Neural cell (in vitro differentiated cells): Measurements from ENCODE around the gene CCS. TPM values are rescaled to one million over a fixed set of nuclear protein-coding genes. Genes with fewer than 3 reads are reported as not detected.
"Not testable (repeated sequence)": the region's sequence is repeated elsewhere in the genome, so short reads cannot be mapped to it uniquely, and the experiment has no call there.

Experiments used
- H2AFZ ChIP-seq: fragments of 200-600, 300-800 bp; sonication (generic), shearing (Covaris generic); 2 replicates; pipeline ENCODE4 v1.6.0; 2014; ENCODE audit warnings: low read depth, mild to moderate bottlenecking, antibody characterized with exemption, low read length, moderate library complexity
- H3F3A ChIP-seq: fragments of 200-600 bp; shearing (Covaris generic); 2 replicates; pipeline ENCODE4 v1.6.1; 2016; ENCODE audit warnings: mild to moderate bottlenecking, moderate library complexity, mixed read lengths, antibody characterized with exemption, low read length; ENCODE audit not compliant: insufficient read depth, poor library complexity, severe bottlenecking
- H3K27ac ChIP-seq: fragments of 200-600, 300-800 bp; sonication (generic), shearing (Covaris generic); 2 replicates; pipeline ENCODE4 v1.5.1; 2014; ENCODE audit warnings: mild to moderate bottlenecking, low read length, moderate library complexity
- H3K27me3 ChIP-seq: fragments of 300-800, 200-600 bp; sonication (generic), shearing (Covaris generic); 2 replicates; pipeline ENCODE4 v1.6.0; 2014; ENCODE audit warnings: mild to moderate bottlenecking, low read depth, low read length, moderate library complexity; ENCODE audit not compliant: insufficient read depth
- H3K36me3 ChIP-seq: fragments of 300-800, 200-600 bp; sonication (generic), shearing (Covaris generic); 2 replicates; pipeline ENCODE4 v1.5.1; 2014; ENCODE audit warnings: mild to moderate bottlenecking, antibody characterized with exemption, low read length, moderate library complexity; ENCODE audit not compliant: insufficient read depth
- H3K4me2 ChIP-seq: fragments of 300-800, 200-600 bp; sonication (generic), shearing (Covaris generic); 2 replicates; pipeline ENCODE4 v1.6.0; 2014; ENCODE audit warnings: mild to moderate bottlenecking, low read length
- H3K4me3 ChIP-seq: fragments of 300-800, 200-600 bp; sonication (generic), shearing (Covaris generic); 2 replicates; pipeline ENCODE4 v1.5.1; 2014; ENCODE audit warnings: mild to moderate bottlenecking, low read length, moderate library complexity
- H3K79me2 ChIP-seq: fragments of 200-600 bp; shearing (Covaris generic); replicated peaks from 2 replicates; pipeline ENCODE4 v1.6.0; 2014; ENCODE audit warnings: mild to moderate bottlenecking, low read length, moderate library complexity; ENCODE audit not compliant: insufficient read depth
- H3K9ac ChIP-seq: fragments of 300-800, 200-600 bp; sonication (generic), shearing (Covaris generic); 2 replicates; pipeline ENCODE4 v1.6.1; 2016; ENCODE audit warnings: mild to moderate bottlenecking, low read length, mixed read lengths
- H3K9me2 ChIP-seq: fragments of 200-600 bp; shearing (Covaris generic); 2 replicates; pipeline ENCODE4 v1.6.1; 2016; ENCODE audit warnings: mild to moderate bottlenecking, low read length, mixed read lengths; ENCODE audit not compliant: insufficient read depth
- H3K9me3 ChIP-seq: fragments of 200-600, 300-800 bp; sonication (generic), shearing (Covaris generic); 2 replicates; pipeline ENCODE4 v1.6.1; 2016; ENCODE audit warnings: mild to moderate bottlenecking, mixed run types, low read length, moderate library complexity, mixed read lengths
- H4K20me1 ChIP-seq: fragments of 200-600 bp; shearing (Covaris generic); 2 replicates; pipeline ENCODE4 v1.6.1; 2016; ENCODE audit warnings: mild to moderate bottlenecking, mixed run types; ENCODE audit not compliant: insufficient read depth
- EZH2 ChIP-seq: fragments of 200-600, 300-800 bp; shearing (Covaris generic), sonication (generic); IDR thresholded peaks from 2 replicates; pipeline ENCODE4 v1.6.1; 2014; ENCODE audit warnings: antibody characterized with exemption, low read length, borderline replicate concordance, mild to moderate bottlenecking; ENCODE audit not compliant: insufficient read depth, poor library complexity, severe bottlenecking
- MXI1 ChIP-seq: fragments of 450-650 bp; conservative IDR thresholded peaks from 2 replicates; pipeline ENCODE4 v1.6.1; 2014; ENCODE audit warnings: antibody characterized with exemption, mild to moderate bottlenecking; ENCODE audit not compliant: poor library complexity, severe bottlenecking
- RAD21 ChIP-seq: fragments of 450-650 bp; conservative IDR thresholded peaks from 2 replicates; pipeline ENCODE4 v1.6.1; 2014; ENCODE audit warnings: antibody characterized with exemption, mild to moderate bottlenecking, moderate library complexity
- SMC3 ChIP-seq: fragments of 450-650 bp; conservative IDR thresholded peaks from 2 replicates; pipeline ENCODE4 v1.6.1; 2014; ENCODE audit warnings: antibody characterized with exemption, mild to moderate bottlenecking, moderate library complexity; ENCODE audit not compliant: poor library complexity
- polyA plus RNA-seq: library from polyadenylated mRNA; depleted of rRNA; stranded (reverse); fragments of >200 nt; gene quantifications from 2 replicates; pipeline ENCODE4 v1.2.3, GENCODE V29; 2014
- TF ChIP-seq, protein P1 (sequence below): fragments of 450-650 bp; IDR thresholded peaks from 2 replicates; pipeline ENCODE4 v1.5.1; 2014; ENCODE audit warnings: antibody characterized with exemption, mild to moderate bottlenecking, moderate library complexity; ENCODE audit not compliant: poor library complexity, severe bottlenecking

Gene CCS
- polyA plus RNA-seq, 1 donor from 2014 or later = 40.8 TPM

DNA sequence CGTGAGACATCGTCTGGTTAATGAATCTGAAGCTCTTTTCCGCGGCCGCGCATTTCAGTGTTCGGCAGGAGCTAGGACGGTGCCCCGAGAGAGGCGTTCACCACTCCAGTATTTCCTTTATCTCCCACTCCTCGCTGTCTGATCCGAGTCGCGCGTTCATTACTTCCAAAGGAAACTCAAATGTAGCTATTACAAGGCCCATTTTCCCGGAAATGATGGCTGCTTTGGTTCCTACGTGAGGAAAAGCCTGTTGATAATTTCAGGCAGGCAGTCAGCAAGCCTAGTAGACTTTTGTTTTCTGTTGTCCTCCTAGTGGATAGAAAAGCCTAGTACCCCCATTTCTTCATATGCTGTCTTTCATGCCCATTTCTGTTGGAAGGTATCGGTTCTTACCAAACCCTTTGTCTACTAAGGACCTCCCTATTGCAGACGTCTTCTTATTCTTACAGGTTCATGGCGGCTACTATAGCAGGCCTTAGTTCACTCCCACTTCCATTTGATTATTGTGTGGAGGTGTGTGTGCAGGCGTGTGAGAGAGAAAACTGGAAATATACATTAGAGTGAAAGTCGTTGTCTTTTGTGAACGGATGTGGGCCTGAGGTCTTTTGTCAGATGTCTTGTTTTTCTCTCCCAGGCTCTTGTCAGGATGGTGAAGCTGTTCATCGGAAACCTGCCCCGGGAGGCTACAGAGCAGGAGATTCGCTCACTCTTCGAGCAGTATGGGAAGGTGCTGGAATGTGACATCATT lies 46.3 kb downstream of the CCS start:
- Histone ChIP-seq H3K9me2 (no peaks in the 10 kb centered on the region), H3K36me3 (peaks cover 17% of the 10 kb centered on the region)
- TF ChIP-seq SMC3 (peak; percentile 4), EZH2 (no peak), RAD21 (peak; percentile 8)
- TF ChIP-seq, protein P1, sequence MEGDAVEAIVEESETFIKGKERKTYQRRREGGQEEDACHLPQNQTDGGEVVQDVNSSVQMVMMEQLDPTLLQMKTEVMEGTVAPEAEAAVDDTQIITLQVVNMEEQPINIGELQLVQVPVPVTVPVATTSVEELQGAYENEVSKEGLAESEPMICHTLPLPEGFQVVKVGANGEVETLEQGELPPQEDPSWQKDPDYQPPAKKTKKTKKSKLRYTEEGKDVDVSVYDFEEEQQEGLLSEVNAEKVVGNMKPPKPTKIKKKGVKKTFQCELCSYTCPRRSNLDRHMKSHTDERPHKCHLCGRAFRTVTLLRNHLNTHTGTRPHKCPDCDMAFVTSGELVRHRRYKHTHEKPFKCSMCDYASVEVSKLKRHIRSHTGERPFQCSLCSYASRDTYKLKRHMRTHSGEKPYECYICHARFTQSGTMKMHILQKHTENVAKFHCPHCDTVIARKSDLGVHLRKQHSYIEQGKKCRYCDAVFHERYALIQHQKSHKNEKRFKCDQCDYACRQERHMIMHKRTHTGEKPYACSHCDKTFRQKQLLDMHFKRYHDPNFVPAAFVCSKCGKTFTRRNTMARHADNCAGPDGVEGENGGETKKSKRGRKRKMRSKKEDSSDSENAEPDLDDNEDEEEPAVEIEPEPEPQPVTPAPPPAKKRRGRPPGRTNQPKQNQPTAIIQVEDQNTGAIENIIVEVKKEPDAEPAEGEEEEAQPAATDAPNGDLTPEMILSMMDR = peak; percentile 9

GRCh38 chr11:66639814-66640340 lies 46.9 kb downstream of the CCS start:
- Histone ChIP-seq H3K4me2 (peak overlapping the region; percentile 100), H4K20me1 (peaks cover 50% of the 10 kb centered on the region), H3K4me3 (peak overlapping the region; percentile 75), H3K9ac (peak overlapping the region; percentile 92), H3K79me2 (peaks cover 67% of the 10 kb centered on the region), H3K27ac (peak overlapping the region; percentile 97), H3K36me3 (peaks cover 20% of the 10 kb centered on the region)
- not testable (repeated sequence) for H2AFZ ChIP-seq, H3K27me3 ChIP-seq, H3K9me2 ChIP-seq, H3K9me3 ChIP-seq, H3F3A ChIP-seq

More for the DNA sequence above, 46.3 kb downstream of the CCS start:
- Histone ChIP-seq H3K9ac (peak overlapping the region; percentile 92), H3K9me3 (no peaks in the 10 kb centered on the region), H3K4me2 (peak overlapping the region; percentile 83), H2AFZ (no peak overlapping the region), H3K27me3 (no peaks in the 10 kb centered on the region), H3K4me3 (peak overlapping the region; percentile 75), H4K20me1 (peaks cover 44% of the 10 kb centered on the region), H3K27ac (peak overlapping the region; percentile 97), H3K79me2 (peaks cover 65% of the 10 kb centered on the region), H3F3A (peaks cover 8% of the 10 kb centered on the region)

GRCh38 chr11:66641834-66642233 lies 48.8 kb downstream of the CCS start:
- Histone ChIP-seq H4K20me1 (peaks cover 70% of the 10 kb centered on the region), H3K27ac (no peak overlapping the region), H3K9me3 (no peaks in the 10 kb centered on the region), H3K9me2 (no peaks in the 10 kb centered on the region), H3K4me2 (peak overlapping the region; percentile 100), H2AFZ (no peak overlapping the region), H3K79me2 (peaks cover 82% of the 10 kb centered on the region), H3F3A (peaks cover 8% of the 10 kb centered on the region), H3K4me3 (peak overlapping the region; percentile 75), H3K27me3 (no peaks in the 10 kb centered on the region), H3K9ac (peak overlapping the region; percentile 4), H3K36me3 (peaks cover 29% of the 10 kb centered on the region)
- no peak for TF ChIP-seq MXI1
